Pons (tissue), 1 donor: Measurements from ENCODE around the gene IRX4.

Experiments
- DNase-seq: peaks from one replicate; pipeline ENCODE4 v3.0.0-alpha.2; 2016; ENCODE audit warnings: low spot score

IRX4 gene

GRCh38 chr5:1836176-1836890, 46.4 kb downstream of the IRX4 start:
- DNase-seq: no peak

- no peak for DNase-seq
Measured at GRCh38 chr5:1835431-1835830, 47.3 kb downstream of the IRX4 start.

- no peak for DNase-seq
Measured at GRCh38 chr5:1834721-1835429, 47.9 kb downstream of the IRX4 start.

- no peak for DNase-seq
Measured at GRCh38 chr5:1834022-1834551, 48.6 kb downstream of the IRX4 start.

- no peak for DNase-seq
Measured at GRCh38 chr5:1833264-1834021, 49.3 kb downstream of the IRX4 start.

GRCh38 chr5:1832511-1833250, 50.0 kb downstream of the IRX4 start:
- DNase-seq: no peak

- DNase-seq: no peak
Measured at GRCh38 chr5:1831677-1832313, 50.9 kb downstream of the IRX4 start.

GRCh38 chr5:1831257-1831656, 51.5 kb downstream of the IRX4 start:
- no peak for DNase-seq

GRCh38 chr5:1830571-1831228, 52.0 kb downstream of the IRX4 start:
- no peak for DNase-seq

- DNase-seq: no peak
Measured at GRCh38 chr5:1827886-1828397, 54.8 kb downstream of the IRX4 start.
